Omental fat pad (tissue), 4 donors: Measurements from ENCODE around the gene SOX6. TPM values are rescaled to one million over a fixed set of nuclear protein-coding genes. Genes with fewer than 3 reads are reported as not detected.

Source experiments
- ATAC-seq: fragments of 150-250 bp; one replicate; pipeline ENCODE4 v1.9.1; 2016; ENCODE audit warnings: mild to moderate bottlenecking, moderate library complexity; ENCODE audit not compliant: low FRiP score
- DNase-seq: peaks from one replicate; pipeline ENCODE4 v3.0.0-alpha.2; 2019; ENCODE audit warnings: low spot score
- total RNA-seq, 4 donors: library from RNA; depleted of rRNA; stranded (reverse); fragments of >200 nt; gene quantifications; one replicate each; pipeline ENCODE4 v1.1.0, GENCODE V29; 2016
- TF ChIP-seq, protein P1 (sequence below), 3 donors: fragments of 450-650 bp; IDR thresholded peaks; one replicate each; pipeline ENCODE4 v1.5.1; 2016 to 2017; ENCODE audit warnings: antibody characterized with exemption in 3 of 3, mild to moderate bottlenecking in 3 of 3, moderate library complexity in 2 of 3

The SOX6 gene
- total RNA-seq, 4 donors from 2014 or later: 2.0 to 41.0 (median 8.9) TPM

DNA sequence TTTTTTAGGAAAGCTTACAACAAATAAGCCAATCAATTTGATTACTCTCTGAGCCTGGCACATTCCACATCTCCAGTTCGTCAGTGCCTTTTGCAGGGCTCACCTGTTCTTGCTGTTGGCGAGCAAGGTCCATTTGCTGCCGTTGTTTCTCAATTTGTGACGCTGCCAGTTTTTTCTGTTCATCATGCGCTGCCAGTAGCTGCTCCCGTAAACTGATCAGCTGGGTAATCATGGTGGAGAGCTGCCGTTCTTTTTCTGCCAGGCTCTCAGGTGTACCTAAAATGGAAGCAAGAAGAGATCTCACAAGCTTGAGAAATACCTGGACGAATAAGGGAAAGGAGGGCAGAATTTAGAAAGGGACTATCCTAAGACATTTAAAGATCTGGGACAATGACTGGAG, 169.7 kb downstream of the SOX6 start:
- no peak for ATAC-seq
- no peak for DNase-seq
- TF ChIP-seq, protein P1, sequence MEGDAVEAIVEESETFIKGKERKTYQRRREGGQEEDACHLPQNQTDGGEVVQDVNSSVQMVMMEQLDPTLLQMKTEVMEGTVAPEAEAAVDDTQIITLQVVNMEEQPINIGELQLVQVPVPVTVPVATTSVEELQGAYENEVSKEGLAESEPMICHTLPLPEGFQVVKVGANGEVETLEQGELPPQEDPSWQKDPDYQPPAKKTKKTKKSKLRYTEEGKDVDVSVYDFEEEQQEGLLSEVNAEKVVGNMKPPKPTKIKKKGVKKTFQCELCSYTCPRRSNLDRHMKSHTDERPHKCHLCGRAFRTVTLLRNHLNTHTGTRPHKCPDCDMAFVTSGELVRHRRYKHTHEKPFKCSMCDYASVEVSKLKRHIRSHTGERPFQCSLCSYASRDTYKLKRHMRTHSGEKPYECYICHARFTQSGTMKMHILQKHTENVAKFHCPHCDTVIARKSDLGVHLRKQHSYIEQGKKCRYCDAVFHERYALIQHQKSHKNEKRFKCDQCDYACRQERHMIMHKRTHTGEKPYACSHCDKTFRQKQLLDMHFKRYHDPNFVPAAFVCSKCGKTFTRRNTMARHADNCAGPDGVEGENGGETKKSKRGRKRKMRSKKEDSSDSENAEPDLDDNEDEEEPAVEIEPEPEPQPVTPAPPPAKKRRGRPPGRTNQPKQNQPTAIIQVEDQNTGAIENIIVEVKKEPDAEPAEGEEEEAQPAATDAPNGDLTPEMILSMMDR (IDR thresholded peaks at IDR 0.05): no peak

GRCh38 chr11:16185042-16185441, 171.3 kb downstream of the SOX6 start:
- TF ChIP-seq, protein P1 (IDR thresholded peaks at IDR 0.05): no peak
- ATAC-seq: no peak

GRCh38 chr11:16184588-16184987, 171.8 kb downstream of the SOX6 start:
- TF ChIP-seq, protein P1 (IDR thresholded peaks at IDR 0.05): no peak
- DNase-seq: no peak
- ATAC-seq: peak; percentile 90

More at GRCh38 chr11:16185042-16185441, 171.3 kb downstream of the SOX6 start:
- DNase-seq: no peak

DNA sequence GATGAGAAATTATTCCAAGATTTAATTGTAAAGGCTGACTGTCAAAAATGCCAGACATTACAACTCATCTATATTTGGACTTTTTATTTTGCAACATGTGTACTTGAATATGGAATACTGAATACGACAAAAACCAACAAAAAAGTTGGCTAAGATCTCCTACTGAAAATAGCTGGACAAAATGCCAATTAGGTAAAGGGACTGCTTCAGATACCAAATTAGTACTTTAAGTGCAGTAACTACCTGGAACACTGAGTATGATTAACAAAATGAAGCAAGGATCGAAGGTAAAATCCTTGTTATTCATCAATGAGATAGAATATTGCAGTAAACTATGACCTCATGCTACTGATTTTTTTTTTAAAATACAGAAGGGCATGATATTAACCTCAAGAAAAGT, 173.8 kb downstream of the SOX6 start:
- DNase-seq (no peak), ATAC-seq (no peak)
- TF ChIP-seq, protein P1 (IDR thresholded peaks at IDR 0.05): no peak

DNA sequence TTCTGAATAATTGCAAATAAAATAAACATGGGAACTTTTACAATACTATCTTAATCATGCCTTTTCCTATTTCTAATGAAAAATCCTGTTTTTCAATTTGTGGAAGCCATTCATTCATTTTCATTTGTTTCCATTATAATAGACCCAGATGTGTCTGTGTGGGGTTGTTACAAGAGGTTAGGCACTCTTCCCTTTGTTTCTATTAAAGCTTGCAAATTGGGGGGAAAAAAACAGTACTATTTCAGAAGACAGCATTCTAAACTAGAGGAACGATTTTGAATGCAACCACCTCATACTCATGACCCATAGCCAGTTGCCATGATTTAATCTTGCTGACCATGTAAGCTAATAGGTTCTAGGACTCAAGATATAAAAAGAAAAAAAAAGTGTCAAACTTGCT, 175.5 kb downstream of the SOX6 start:
- TF ChIP-seq, protein P1 (IDR thresholded peaks at IDR 0.05): no peak
- ATAC-seq: no peak
- no peak for DNase-seq

DNA sequence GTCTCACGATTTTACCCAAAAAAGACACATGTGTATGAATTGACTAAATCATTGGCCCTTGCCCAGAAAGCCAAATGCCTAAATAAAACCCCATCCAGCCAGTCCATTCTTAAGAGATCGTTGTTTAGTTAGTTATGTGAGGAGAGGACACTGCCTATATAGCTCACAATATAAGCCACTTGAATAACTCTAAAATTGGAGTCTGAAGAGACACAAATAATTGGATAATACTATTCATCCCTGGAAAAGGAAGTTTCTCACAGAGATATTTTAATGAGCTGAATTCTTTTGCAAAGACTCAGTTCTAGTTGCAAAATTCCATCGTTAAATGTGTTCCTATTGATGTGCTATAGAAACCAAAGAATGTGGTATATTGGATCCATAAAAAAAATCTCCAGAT, 176.7 kb downstream of the SOX6 start:
- DNase-seq: no peak
- TF ChIP-seq, protein P1 (IDR thresholded peaks at IDR 0.05): no peak
- ATAC-seq: no peak

- DNase-seq (no peak), ATAC-seq (no peak)
- TF ChIP-seq, protein P1 (IDR thresholded peaks at IDR 0.05): no peak
These were observed 178.1 kb downstream of the SOX6 start for GRCh38 chr11:16178273-16178672.
